Adipocyte (in vitro differentiated cells): Measurements from ENCODE around the gene EMILIN3.

Experiments
- DNase-seq: peaks from one replicate; pipeline ENCODE4 v3.0.0-alpha.2; 2015; ENCODE audit warnings: low read depth
- H3K27me3 ChIP-seq: replicated peaks from 2 replicates; pipeline ENCODE4 v1.7.0; 2013; ENCODE audit warnings: mild to moderate bottlenecking, low read length, moderate library complexity; ENCODE audit not compliant: control insufficient read depth, insufficient read depth
- H3K36me3 ChIP-seq: 2 replicates; pipeline ENCODE4 v1.7.0; 2013; ENCODE audit warnings: low read length, mild to moderate bottlenecking, moderate library complexity; ENCODE audit not compliant: control insufficient read depth, insufficient read depth, severe bottlenecking
- H3K4me1 ChIP-seq: 2 replicates; pipeline ENCODE4 v1.7.0; 2013; ENCODE audit warnings: mild to moderate bottlenecking, low read length, moderate library complexity; ENCODE audit not compliant: control insufficient read depth, insufficient read depth
- H3K4me3 ChIP-seq: 2 replicates; pipeline ENCODE4 v1.7.0; 2013; ENCODE audit warnings: mild to moderate bottlenecking, low read length, moderate library complexity
- H3K9ac ChIP-seq: 2 replicates; pipeline ENCODE4 v1.7.0; 2013; ENCODE audit warnings: mild to moderate bottlenecking, low read length, moderate library complexity
- H3K9me3 ChIP-seq: 2 replicates; pipeline ENCODE4 v1.7.0; 2013; ENCODE audit warnings: mild to moderate bottlenecking, low read length, moderate library complexity; ENCODE audit not compliant: control insufficient read depth

Gene EMILIN3

GRCh38 chr20:41360831-41361756, 5.5 kb downstream of the EMILIN3 start:
- H3K9ac ChIP-seq: no peak overlapping the region
- H3K27me3 ChIP-seq: peaks cover 21% of the 10 kb centered on the region
- H3K9me3 ChIP-seq: no peaks in the 10 kb centered on the region
- H3K36me3 ChIP-seq: peaks cover 38% of the 10 kb centered on the region
- no peak overlapping the region for H3K4me3 ChIP-seq
- H3K4me1 ChIP-seq: no peaks in the 10 kb centered on the region
- no peak for DNase-seq

GRCh38 chr20:41359541-41360011, 7.0 kb downstream of the EMILIN3 start:
- DNase-seq: no peak
- Histone ChIP-seq H3K36me3 (peaks cover 52% of the 10 kb centered on the region), H3K9ac (no peak overlapping the region), H3K9me3 (no peaks in the 10 kb centered on the region), H3K4me1 (no peaks in the 10 kb centered on the region), H3K27me3 (peaks cover 6% of the 10 kb centered on the region), H3K4me3 (no peak overlapping the region)

- H3K4me3 ChIP-seq: no peak overlapping the region
- H3K4me1 ChIP-seq: no peaks in the 10 kb centered on the region
- DNase-seq: no peak
- no peaks in the 10 kb centered on the region for H3K27me3 ChIP-seq
- H3K9me3 ChIP-seq: no peaks in the 10 kb centered on the region
- no peak overlapping the region for H3K9ac ChIP-seq
- H3K36me3 ChIP-seq: peaks cover 61% of the 10 kb centered on the region
Observed at GRCh38 chr20:41358717-41359116, 7.9 kb downstream of the EMILIN3 start.

DNA sequence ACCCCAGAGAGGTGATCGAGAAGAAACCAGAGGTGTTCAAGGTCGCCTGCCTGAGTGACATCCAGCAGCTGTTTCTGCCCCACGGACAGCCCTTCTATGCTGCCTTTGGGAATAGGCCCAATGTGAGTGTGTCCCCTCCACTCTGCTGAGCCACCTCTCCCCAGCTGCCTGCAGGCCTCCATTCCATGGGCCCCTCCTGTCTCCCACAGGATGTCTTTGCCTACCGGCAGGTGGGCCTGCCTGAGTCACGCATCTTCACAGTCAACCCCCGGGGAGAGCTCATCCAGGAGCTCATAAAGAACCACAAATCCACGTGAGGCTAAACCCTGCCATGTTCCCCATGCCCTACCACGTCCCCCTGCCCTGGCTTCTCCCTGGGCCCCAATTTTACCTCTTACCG, 8.4 kb downstream of the EMILIN3 start:
- H3K27me3 ChIP-seq: no peaks in the 10 kb centered on the region
- DNase-seq: no peak
- H3K4me3 ChIP-seq: no peak overlapping the region

GRCh38 chr20:41357424-41358163, 9.0 kb downstream of the EMILIN3 start:
- peaks cover 72% of the 10 kb centered on the region for H3K36me3 ChIP-seq
- H3K4me1 ChIP-seq: no peaks in the 10 kb centered on the region
- DNase-seq: no peak
- H3K9me3 ChIP-seq: no peaks in the 10 kb centered on the region
- no peak overlapping the region for H3K4me3 ChIP-seq
- no peak overlapping the region for H3K9ac ChIP-seq
- H3K27me3 ChIP-seq: no peaks in the 10 kb centered on the region

More for the DNA sequence above, 8.4 kb downstream of the EMILIN3 start:
- Histone ChIP-seq H3K9me3 (no peaks in the 10 kb centered on the region), H3K36me3 (peaks cover 65% of the 10 kb centered on the region), H3K9ac (no peak overlapping the region), H3K4me1 (no peaks in the 10 kb centered on the region)

GRCh38 chr20:41356951-41357350, 9.7 kb downstream of the EMILIN3 start:
- H3K27me3 ChIP-seq: no peaks in the 10 kb centered on the region
- H3K9me3 ChIP-seq: no peaks in the 10 kb centered on the region
- H3K4me1 ChIP-seq: no peaks in the 10 kb centered on the region
- no peak overlapping the region for H3K4me3 ChIP-seq
- peaks cover 78% of the 10 kb centered on the region for H3K36me3 ChIP-seq
- no peak for DNase-seq
- H3K9ac ChIP-seq: no peak overlapping the region

DNA sequence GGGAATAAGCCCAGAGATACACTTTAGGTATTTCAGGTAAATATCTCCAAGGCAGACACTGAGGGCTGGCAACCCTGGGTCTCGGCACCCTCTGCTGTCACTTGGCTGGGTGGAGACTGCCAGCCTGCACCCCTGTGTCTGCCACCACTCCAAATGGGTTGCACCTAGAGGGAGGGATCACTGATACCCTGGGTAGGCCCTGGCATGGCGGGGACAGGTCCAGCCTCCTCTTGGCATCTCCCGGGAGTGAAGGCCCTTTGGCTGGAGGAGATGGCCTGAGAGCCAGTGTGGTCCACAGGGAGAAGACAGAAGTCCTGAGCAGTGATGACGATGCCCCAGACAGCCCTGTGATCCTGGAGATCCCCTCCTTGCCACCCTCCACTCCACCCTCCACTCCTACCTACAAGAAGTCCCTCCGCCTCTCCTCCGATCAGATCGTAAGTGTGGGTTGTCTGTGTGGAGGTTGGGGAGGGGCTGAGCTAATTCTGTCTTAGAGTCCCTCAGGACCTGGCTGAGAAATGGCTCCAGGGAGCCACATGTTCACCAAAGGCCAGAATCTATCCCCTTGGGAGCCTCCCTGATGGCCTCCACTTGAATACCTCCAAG, 10.9 kb downstream of the EMILIN3 start:
- Histone ChIP-seq H3K36me3 (peaks cover 85% of the 10 kb centered on the region), H3K9me3 (no peaks in the 10 kb centered on the region)

GRCh38 chr20:41355192-41355591, 11.4 kb downstream of the EMILIN3 start:
- Histone ChIP-seq H3K27me3 (no peaks in the 10 kb centered on the region), H3K9ac (no peak overlapping the region), H3K4me3 (no peak overlapping the region), H3K9me3 (no peaks in the 10 kb centered on the region), H3K4me1 (no peaks in the 10 kb centered on the region), H3K36me3 (peaks cover 86% of the 10 kb centered on the region)
- DNase-seq: no peak

More for the DNA sequence above, 10.9 kb downstream of the EMILIN3 start:
- H3K4me1 ChIP-seq: no peaks in the 10 kb centered on the region
- H3K4me3 ChIP-seq: no peak overlapping the region
- no peak overlapping the region for H3K9ac ChIP-seq
- DNase-seq: no peak
- H3K27me3 ChIP-seq: no peaks in the 10 kb centered on the region

- H3K9me3 ChIP-seq: no peaks in the 10 kb centered on the region
- no peaks in the 10 kb centered on the region for H3K4me1 ChIP-seq
Observed at GRCh38 chr20:41353530-41353929, 13.1 kb downstream of the EMILIN3 start.

GRCh38 chr20:41352666-41353065, 14.0 kb downstream of the EMILIN3 start:
- Histone ChIP-seq H3K4me3 (no peak overlapping the region), H3K9me3 (no peaks in the 10 kb centered on the region), H3K4me1 (no peaks in the 10 kb centered on the region), H3K9ac (no peak overlapping the region), H3K27me3 (no peaks in the 10 kb centered on the region), H3K36me3 (peaks cover 93% of the 10 kb centered on the region)
- no peak for DNase-seq

More at GRCh38 chr20:41353530-41353929, 13.1 kb downstream of the EMILIN3 start:
- DNase-seq: no peak
- Histone ChIP-seq H3K9ac (no peak overlapping the region), H3K36me3 (peaks cover 94% of the 10 kb centered on the region), H3K27me3 (no peaks in the 10 kb centered on the region), H3K4me3 (no peak overlapping the region)

DNA sequence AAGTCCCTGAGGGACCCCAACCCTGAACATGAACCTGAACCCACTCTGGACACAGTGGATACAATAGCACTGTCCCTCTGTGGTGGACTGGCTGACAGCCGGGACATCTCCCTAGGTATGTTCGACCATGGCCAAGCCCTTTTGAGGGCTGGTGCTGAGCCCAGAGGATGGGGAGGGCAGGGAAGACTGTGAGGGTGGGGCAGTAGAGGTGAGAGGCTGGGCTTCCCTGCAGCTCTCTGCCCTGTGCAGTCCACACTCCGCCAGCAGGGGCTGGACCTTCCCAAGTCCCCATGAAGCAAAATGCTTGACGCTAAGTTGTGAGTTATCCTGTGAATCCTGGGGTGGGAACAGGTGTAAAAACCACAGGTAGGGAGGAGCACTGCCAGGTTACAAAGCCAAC, 14.5 kb downstream of the EMILIN3 start:
- H3K9ac ChIP-seq: no peak overlapping the region
- no peak overlapping the region for H3K4me3 ChIP-seq
- no peaks in the 10 kb centered on the region for H3K9me3 ChIP-seq
- no peak for DNase-seq
- no peaks in the 10 kb centered on the region for H3K27me3 ChIP-seq
- no peaks in the 10 kb centered on the region for H3K4me1 ChIP-seq
- H3K36me3 ChIP-seq: peaks cover 93% of the 10 kb centered on the region
